Measurements from ENCODE around the gene SAMD8.

- TF ChIP-seq CTCF (IDR thresholded peaks at IDR 0.05) (no peak), POLR2A (IDR thresholded peaks at IDR 0.05; ENCODE audit: low read depth) (no peak), POLR2AphosphoS5 (IDR thresholded peaks at IDR 0.05) (no peak), EP300 (IDR thresholded peaks at IDR 0.05) (no peak)
These were observed 17.0 kb upstream of the SAMD8 start for GRCh38 chr10:75094465-75094864.

Measured in esophagus muscularis mucosa (tissue), 4 donors.